SK-N-MC (cell line): ENCODE measurements around the gene ANXA10.
"Not testable (repeated sequence)": the region's sequence is repeated elsewhere in the genome, so short reads cannot be mapped to it uniquely, and the experiment has no call there.

Source experiments
- DNase-seq: peaks from one replicate; pipeline ENCODE4 v3.0.0-alpha.2; 2011; ENCODE audit warnings: low read depth, low spot score
- H3K27ac ChIP-seq: fragments of 200-600 bp; sonication (generic); 2 replicates; pipeline ENCODE4 v1.5.1; 2016; ENCODE audit warnings: mixed run types
- H3K36me3 ChIP-seq: fragments of 200-600 bp; sonication (generic); 2 replicates; pipeline ENCODE4 v1.6.1; 2017; ENCODE audit warnings: antibody characterized with exemption, low read length, mixed read lengths; ENCODE audit not compliant: insufficient read depth
- H3K4me3 ChIP-seq: fragments of 200-600 bp; sonication (generic); 2 replicates; pipeline ENCODE4 v1.5.1; 2016
- H3K9ac ChIP-seq: fragments of 200-600 bp; sonication (generic); 2 replicates; pipeline ENCODE4 v1.8.0; 2017; ENCODE audit warnings: mixed run types, mixed read lengths; ENCODE audit not compliant: insufficient read length
- H3K9me3 ChIP-seq: fragments of 200-600 bp; sonication (generic); 2 replicates; pipeline ENCODE4 v1.6.1; 2017; ENCODE audit warnings: low read depth, mild to moderate bottlenecking, antibody characterized with exemption, low read length, moderate library complexity, mixed read lengths
- EZH2 ChIP-seq: fragments of 200-600 bp; sonication (generic); IDR thresholded peaks from one replicate; pipeline ENCODE4 v1.6.1; 2017; ENCODE audit warnings: antibody characterized with exemption
- FOXP2 ChIP-seq: optimal IDR thresholded peaks from 2 replicates; pipeline ENCODE3; 2011; ENCODE audit warnings: mild to moderate bottlenecking, moderate library complexity; ENCODE audit not compliant: insufficient read depth; ENCODE audit errors: extremely low read length, control extremely low read depth
- POLR2AphosphoS5 ChIP-seq: IDR thresholded peaks from 2 replicates; pipeline ENCODE4 v1.6.1; 2012; ENCODE audit warnings: mild to moderate bottlenecking, low read depth, low read length, borderline replicate concordance

The ANXA10 gene

GRCh38 chr4:168197926-168198325 lies 105.6 kb downstream of the ANXA10 start:
- Histone ChIP-seq H3K36me3 (no peaks in the 10 kb centered on the region), H3K9me3 (no peaks in the 10 kb centered on the region), H3K27ac (no peak overlapping the region), H3K4me3 (no peak overlapping the region), H3K9ac (no peak overlapping the region)
- TF ChIP-seq FOXP2: no peak
- no peak for TF ChIP-seq POLR2AphosphoS5
- no peak for TF ChIP-seq EZH2
- no peak for DNase-seq

- H3K9ac ChIP-seq: no peak overlapping the region
- DNase-seq: no peak
- TF ChIP-seq POLR2AphosphoS5 (no peak), FOXP2 (no peak), EZH2 (no peak)
- H3K4me3 ChIP-seq: no peak overlapping the region
- no peaks in the 10 kb centered on the region for H3K36me3 ChIP-seq
- H3K27ac ChIP-seq: no peak overlapping the region
- H3K9me3 ChIP-seq: no peaks in the 10 kb centered on the region
These were observed 107.1 kb downstream of the ANXA10 start for GRCh38 chr4:168199260-168199957.

GRCh38 chr4:168200685-168201084 lies 108.3 kb downstream of the ANXA10 start:
- no peak overlapping the region for H3K9ac ChIP-seq
- H3K9me3 ChIP-seq: 0 out of 2 replicates have a peak, but pooled peaks cover 3% of the 10 kb centered on the region
- TF ChIP-seq EZH2 (no peak), FOXP2 (no peak), POLR2AphosphoS5 (no peak)
- H3K4me3 ChIP-seq: no peak overlapping the region
- no peaks in the 10 kb centered on the region for H3K36me3 ChIP-seq
- H3K27ac ChIP-seq: no peak overlapping the region
- DNase-seq: no peak

- Histone ChIP-seq H3K9ac (no peak overlapping the region), H3K9me3 (0 out of 2 replicates have a peak, but pooled peaks cover 3% of the 10 kb centered on the region), H3K4me3 (no peak overlapping the region), H3K27ac (no peak overlapping the region), H3K36me3 (no peaks in the 10 kb centered on the region)
- no peak for TF ChIP-seq POLR2AphosphoS5
- no peak for TF ChIP-seq FOXP2
- no peak for TF ChIP-seq EZH2
- DNase-seq: no peak
These were observed 111.0 kb downstream of the ANXA10 start for GRCh38 chr4:168203233-168203911.

GRCh38 chr4:168208957-168209614 lies 116.7 kb downstream of the ANXA10 start:
- TF ChIP-seq FOXP2: no peak
- TF ChIP-seq POLR2AphosphoS5: no peak
- TF ChIP-seq EZH2: no peak
- H3K9ac ChIP-seq: no peak overlapping the region
- DNase-seq: no peak
- 0 out of 2 replicates have a peak, but pooled peaks cover 3% of the 10 kb centered on the region for H3K9me3 ChIP-seq
- H3K4me3 ChIP-seq: no peak overlapping the region
- H3K27ac ChIP-seq: no peak overlapping the region
- H3K36me3 ChIP-seq: no peaks in the 10 kb centered on the region

GRCh38 chr4:168212656-168213055 lies 120.3 kb downstream of the ANXA10 start:
- no peak overlapping the region for H3K27ac ChIP-seq
- no peaks in the 10 kb centered on the region for H3K9me3 ChIP-seq
- DNase-seq: no peak
- TF ChIP-seq EZH2 (no peak), FOXP2 (no peak)
- H3K36me3 ChIP-seq: no peaks in the 10 kb centered on the region
- no peak overlapping the region for H3K9ac ChIP-seq
- no peak overlapping the region for H3K4me3 ChIP-seq

- not testable (repeated sequence) for H3K4me3 ChIP-seq, H3K36me3 ChIP-seq, DNase-seq, H3K9me3 ChIP-seq, H3K9ac ChIP-seq, H3K27ac ChIP-seq
These were observed 121.2 kb downstream of the ANXA10 start for GRCh38 chr4:168213511-168213910.

GRCh38 chr4:168218645-168219044 lies 126.3 kb downstream of the ANXA10 start:
- H3K4me3 ChIP-seq: no peak overlapping the region
- no peak for DNase-seq
- H3K27ac ChIP-seq: no peak overlapping the region
- H3K9me3 ChIP-seq: no peaks in the 10 kb centered on the region
- no peak overlapping the region for H3K9ac ChIP-seq
- TF ChIP-seq EZH2: no peak
- TF ChIP-seq POLR2AphosphoS5: no peak
- no peak for TF ChIP-seq FOXP2
- H3K36me3 ChIP-seq: no peaks in the 10 kb centered on the region
